GM21390 (cell line): ENCODE measurements around the gene EP400.

ENCODE experiments used
- ATAC-seq: cut with Tn5 transposase; IDR thresholded peaks from one replicate; pipeline ENCODE4 v1.9.1; 2021; ENCODE audit not compliant: unreplicated experiment

The EP400 gene

DNA sequence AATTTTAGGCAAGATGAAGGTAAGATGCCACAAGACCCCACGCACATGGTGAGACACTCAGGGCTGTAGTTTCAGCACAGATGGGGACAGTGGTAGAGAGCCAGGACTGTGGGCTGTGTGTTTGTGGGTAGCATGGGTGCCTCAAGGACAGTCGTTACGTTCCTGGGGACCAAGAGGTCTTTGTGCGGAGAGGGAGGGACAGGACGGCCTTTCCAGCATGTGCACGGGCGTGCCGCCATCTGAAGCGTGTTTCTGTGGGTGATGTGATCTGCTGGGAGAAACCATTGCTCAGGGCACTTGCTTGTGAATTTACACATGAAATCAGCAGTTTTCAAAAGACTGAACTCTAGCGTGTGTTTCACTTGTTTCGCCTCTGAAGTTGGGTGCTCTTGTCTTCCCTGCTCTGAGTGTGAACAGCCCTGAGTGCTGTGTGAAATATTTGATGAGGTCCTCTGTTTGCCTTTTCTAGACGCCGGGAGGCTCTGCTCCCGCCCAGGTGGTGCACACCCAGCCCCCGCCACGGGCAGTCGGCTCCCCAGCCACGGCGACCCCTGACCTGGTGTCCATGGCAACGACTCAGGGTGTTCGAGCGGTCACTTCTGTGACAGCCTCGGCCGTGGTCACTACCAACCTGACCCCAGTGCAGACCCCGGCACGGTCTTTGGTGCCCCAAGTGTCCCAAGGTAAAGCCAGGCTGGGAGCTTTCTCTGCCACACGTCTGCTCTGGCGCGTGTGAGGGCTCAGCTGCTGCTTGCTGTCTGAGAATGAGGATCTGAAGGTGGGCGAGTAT lies 112.1 kb downstream of the EP400 start:
- ATAC-seq = no peak

DNA sequence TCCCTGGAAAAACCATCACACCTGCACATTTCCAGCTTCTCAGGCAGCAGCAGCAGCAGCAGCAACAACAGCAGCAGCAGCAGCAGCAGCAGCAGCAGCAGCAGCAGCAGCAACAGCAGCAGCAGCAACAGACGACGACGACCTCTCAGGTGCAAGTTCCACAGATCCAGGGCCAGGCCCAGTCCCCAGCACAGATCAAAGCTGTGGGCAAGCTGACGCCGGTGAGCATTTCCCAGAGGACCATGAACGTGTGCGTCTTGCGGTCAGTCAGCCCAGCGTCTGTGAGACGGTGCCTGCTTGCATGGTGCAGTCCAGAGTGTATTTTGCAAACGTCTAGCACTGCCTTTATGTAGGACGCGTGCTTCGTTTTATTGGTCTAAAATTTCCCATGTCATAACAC lies 112.7 kb downstream of the EP400 start:
- ATAC-seq = no peak

DNA sequence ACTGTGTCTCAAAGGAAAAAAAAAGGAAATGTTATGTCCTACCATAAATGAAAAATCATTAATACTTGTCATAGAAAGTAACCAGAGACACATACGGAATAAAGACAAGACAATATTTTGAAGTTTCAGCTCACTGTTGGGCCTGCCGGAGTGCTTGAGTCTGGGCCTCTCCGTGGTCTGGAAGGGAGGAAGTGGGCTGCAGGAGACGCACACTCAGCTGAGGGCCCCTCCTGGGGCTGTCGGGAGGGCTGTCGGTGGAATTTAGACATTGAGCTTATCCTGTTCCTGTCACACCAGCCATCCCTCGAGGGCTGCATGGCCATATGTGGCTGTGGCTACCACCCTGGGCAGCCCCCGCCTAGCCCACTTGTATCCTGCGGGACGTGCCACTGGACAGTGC lies 113.7 kb downstream of the EP400 start:
- ATAC-seq = no peak

DNA sequence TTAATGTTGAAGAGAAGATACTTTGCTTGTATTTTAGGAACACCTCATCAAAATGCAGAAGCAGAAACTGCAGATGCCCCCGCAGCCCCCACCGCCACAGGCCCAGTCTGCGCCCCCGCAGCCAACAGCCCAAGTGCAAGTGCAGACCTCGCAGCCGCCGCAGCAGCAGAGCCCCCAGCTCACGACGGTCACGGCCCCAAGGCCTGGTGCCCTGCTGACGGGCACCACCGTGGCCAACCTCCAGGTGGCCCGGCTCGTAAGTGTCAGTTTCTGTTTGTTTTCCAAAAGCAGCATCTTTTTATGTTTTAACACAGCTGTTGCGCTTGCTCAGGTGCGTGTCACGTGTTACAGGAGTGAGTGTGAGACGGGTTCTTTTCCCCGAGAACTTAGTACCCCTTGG lies 114.9 kb downstream of the EP400 start:
- no peak for ATAC-seq

DNA sequence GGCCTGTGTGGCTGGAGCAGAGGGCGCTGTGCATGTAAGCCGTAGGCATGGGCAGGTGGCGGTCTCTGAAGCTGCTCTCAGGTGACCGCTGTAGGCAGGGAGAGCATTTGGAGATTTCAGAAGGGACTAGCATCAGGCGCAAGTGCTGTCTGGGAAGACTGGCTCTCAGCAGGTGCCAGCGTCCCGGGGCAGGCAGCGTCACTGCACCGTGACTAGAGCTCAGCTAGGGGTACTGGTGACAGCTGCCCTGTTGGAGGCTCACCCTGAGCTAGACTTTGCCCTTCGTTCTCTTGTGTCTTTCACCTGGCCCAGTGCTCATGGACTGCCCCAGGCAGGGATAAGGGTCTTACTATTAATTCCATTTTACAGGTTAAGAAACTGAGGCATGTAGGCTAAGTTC lies 115.5 kb downstream of the EP400 start:
- ATAC-seq = no peak

DNA sequence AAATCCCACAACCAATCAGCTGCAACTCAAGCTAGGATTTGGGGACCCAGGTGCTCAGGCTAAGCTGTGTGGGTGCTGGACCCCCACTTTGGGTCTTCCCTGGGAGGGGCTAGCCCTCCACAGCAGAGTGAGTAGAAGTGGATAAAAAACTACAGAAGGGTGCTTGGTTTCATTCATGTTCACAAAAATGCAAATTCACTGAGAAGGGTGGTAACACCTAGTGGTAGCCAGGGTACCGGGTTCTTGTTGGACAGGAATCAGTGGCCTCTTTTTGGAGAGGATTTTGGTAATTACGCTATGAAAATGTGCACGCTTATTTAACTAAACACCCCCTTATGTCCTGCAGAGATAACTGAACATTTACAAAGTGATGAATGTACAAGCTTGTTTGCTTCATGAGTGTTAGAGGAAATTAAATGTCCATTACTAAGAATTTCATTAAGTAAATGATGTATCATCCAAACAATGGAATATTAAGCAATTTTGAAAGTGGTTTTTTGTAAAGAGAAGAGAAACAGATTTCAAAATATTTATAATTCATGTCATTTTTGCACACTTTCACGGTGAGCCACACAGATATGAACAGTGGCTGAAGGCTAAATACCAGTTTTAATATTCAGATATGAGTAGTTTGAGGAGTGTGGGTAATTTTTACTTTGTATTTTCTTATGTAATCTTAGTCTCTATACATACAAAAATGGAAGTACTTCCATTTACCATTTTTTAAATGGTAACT lies 116.0 kb downstream of the EP400 start:
- ATAC-seq = no peak

DNA sequence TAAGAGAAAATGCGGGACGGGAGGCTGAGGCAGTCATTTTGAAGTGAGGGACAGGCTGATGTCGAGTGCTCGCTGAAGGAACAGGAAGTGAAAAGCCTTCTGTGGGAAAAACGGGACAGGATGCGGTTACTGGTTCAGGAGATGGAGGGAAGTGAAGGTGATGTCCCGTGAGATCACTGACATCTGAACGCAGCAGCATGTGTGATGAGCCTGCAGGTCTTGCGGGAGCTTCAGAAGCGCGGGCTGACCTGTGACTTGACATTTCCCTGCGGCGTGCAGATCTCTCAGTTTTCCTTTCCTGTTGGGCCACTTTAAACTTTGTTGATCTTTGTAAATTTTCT lies 116.6 kb downstream of the EP400 start:
- peak; percentile 41 for ATAC-seq

DNA sequence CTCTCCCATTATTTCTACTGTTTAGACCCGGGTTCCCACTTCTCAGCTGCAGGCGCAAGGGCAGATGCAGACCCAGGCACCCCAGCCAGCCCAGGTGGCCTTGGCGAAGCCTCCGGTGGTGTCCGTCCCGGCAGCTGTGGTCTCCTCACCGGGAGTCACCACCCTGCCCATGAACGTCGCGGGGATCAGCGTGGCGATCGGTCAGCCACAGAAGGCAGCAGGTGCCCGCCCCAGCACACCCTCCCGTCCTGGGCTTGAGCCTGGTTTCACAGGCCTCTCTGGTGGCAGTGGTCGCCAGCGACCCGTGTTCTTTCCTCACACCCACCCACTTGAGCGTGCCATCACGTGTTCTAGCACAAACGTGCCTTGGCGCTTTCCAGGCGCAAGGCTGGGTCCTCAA lies 117.0 kb downstream of the EP400 start:
- ATAC-seq = no peak

DNA sequence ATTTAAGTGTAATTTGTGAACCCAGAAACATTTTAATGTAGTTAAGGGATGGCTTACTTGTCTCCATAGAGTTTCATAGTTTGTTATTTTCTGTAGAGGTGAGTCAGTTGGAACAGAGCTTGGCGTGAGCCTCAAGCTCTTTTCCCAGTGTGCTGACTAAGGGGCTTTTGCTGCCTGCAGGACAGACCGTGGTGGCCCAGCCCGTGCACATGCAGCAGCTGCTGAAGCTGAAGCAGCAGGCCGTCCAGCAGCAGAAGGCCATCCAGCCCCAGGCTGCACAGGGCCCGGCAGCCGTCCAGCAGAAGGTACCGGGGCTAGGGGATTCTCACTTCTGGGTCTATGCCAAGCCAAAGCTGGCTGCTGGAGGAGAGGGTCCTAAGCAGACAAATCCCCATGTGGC lies 117.4 kb downstream of the EP400 start:
- no peak for ATAC-seq

DNA sequence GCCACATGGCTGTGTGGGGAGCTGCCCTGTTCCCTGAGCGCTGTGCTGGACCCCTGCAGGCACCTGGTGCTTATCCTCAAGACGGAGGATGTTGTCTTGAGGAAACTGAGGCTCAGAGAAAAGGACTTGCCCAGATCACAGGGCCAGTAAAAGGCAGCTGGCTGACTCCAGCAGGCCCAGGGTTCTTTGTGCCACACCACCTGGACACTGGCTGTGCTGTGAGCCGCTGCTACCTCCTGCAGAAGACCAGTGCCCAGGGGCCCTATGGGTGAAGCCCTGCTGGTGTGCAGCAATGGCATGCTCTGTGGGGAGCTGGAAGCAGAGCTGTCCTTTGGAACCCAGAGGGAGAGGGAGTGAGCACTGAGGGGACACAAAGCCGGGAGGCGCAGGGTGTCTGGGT lies 118.5 kb downstream of the EP400 start:
- ATAC-seq = no peak

DNA sequence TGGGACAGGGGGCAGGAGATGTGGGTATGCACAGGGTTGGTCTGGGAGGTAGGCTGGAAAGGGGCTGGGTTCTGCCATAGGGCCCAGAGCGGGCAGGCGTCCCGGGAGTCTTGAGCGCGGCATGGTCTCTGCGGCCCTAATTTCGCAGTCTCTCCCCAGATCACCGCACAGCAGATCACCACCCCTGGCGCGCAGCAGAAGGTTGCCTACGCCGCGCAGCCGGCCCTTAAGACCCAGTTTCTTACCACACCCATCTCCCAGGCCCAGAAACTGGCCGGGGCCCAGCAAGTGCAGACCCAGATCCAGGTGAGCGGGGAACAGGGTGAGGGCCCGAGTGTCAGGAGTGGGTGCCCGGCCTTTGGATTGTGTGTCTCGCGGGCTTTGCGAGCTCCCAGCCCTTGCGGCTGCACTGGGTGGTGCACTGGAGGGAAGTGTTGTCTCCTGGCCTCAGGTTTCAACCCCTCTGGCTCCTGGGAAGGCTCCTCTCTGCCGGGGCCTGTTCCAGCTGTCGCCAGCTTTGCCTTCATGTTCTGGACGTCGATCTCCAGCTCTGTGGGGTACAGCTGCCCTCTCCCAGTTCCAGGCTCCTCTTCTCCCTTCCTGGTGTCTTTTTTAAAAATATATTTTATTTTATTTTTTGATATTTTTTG lies 119.7 kb downstream of the EP400 start:
- ATAC-seq = no peak

DNA sequence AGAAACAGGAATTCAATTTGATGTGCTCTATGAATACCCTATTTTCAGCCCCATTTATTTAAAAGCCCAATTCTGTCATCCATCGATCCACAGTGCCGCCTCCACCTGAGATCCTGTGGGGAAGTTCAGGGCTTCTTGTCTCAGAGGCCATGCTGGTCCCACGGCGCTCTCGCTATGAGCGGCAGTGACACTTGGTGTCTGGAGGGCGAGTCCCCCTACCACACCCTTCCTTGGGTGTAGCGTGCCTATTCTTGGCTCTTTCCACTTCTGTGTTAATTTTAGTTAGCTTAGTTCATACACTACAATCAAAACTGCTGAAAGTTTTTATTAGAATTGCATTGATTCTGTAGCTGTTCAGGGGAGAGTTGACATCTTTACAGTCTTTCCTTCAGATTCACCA lies 120.6 kb downstream of the EP400 start:
- ATAC-seq = no peak

DNA sequence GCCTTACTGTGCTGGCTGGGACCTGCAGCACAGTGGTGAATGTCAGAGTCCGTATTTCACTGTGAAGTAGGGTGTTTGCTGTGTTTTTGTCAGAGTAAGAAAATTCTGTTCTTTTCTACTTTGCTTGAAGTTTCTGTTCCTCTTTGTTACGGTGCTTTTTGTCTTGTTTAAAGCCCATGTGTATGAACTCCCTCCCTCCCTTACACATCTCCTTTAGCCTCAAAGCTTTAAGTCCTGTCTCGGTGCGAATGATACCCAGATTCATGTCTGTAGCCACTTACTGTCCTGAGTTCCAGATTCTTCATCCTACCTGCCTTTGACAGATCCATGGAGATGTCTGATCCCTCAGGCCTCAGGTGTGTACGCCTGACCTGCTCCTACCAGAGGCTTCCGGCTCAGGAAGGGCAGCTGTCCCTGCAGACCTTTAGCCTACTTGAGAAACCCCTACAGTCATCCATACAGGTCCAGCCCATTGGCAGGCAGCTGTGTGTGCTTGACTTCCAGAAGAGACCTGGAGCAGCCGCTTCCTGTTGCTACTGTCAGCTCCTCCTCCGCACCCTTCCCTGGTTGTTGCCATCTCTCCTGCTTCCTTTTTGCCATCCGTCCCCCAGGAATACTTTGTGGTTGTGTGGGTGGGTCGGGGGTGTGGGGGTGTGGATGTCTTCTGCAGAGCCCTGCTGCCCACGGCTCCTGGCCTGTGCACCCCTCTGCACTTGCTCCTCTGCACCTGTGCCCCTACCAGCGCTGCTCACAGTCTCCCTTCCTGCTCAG lies 121.5 kb downstream of the EP400 start:
- peak; percentile 78 for ATAC-seq

DNA sequence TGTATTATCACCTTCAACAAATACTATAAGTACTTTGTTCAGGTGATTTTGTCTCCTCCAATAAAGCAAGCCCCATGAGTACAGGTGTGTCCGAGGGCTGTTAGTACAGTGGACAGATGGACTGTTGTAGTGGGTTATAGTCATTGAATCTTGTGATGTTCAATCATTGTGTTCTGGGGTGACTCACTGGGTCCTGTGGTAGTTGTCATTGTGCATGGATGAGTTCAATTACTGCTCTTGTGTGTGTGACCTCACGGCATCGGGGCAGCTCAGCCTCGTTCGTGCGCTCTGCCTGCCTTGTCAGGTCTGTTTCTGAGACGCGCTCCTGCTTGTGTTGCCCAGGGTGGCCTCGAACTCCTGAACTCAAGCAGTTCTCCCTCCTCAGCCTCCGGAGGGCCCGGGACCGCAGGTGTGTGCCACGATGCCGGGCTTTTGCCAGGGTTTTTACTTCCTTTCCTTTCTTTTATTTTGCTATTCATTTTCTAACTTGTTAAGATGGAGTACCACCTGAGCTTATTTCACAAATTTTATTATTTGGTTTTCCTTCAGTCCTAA lies 122.2 kb downstream of the EP400 start:
- no peak for ATAC-seq

DNA sequence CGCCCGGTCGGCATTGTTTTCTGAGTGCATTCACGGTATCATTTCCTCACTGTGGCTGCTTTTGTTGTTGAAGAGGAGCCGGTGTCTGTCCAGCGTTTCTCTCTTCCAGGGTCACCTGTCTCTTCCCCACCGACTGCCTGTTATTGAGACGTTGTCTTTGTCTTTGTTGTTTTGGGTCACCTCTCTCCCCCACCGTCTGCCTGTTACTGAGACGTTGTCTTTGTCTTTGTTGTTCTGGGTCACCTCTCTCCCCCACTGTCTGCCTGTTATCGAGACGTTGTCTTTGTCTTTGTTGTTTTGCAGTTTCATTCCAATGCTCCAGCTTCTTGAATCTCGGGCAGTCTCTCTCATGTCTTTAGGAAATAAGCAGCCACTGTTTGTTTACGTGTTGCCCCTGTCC lies 124.5 kb downstream of the EP400 start:
- ATAC-seq = no peak

DNA sequence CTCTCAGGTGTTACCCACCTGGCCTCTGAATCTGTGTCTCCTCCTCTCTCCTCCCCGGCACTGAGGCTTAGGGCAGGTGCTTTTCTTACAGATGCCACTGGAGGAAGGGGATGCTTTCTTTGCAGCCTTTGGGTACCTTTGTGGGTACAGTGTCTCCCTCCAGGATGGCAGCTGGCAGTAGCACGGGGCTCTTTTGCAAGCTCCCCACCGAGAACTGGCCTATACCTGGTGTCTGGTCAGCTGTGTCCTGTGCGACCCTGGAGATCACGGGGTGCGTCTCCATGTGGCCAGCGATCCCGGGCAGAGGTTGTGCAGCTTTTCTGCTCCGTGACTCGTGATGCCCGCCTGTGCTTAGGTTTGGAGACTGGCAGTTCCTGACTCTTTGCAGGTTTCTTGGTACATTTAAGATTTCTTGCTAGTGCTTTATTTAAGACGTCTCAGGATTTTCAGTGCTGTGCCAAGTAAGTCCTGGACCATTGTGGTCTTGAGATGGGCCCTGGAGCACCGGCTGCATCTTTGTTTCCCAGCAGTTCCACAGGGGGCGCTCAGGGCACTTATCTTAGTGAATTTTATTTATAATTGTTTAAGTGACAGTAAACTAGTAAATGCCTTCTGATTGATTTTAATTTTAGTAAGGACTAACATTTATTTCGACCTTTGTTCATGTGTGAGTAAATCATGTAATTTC lies 125.4 kb downstream of the EP400 start:
- ATAC-seq = no peak

DNA sequence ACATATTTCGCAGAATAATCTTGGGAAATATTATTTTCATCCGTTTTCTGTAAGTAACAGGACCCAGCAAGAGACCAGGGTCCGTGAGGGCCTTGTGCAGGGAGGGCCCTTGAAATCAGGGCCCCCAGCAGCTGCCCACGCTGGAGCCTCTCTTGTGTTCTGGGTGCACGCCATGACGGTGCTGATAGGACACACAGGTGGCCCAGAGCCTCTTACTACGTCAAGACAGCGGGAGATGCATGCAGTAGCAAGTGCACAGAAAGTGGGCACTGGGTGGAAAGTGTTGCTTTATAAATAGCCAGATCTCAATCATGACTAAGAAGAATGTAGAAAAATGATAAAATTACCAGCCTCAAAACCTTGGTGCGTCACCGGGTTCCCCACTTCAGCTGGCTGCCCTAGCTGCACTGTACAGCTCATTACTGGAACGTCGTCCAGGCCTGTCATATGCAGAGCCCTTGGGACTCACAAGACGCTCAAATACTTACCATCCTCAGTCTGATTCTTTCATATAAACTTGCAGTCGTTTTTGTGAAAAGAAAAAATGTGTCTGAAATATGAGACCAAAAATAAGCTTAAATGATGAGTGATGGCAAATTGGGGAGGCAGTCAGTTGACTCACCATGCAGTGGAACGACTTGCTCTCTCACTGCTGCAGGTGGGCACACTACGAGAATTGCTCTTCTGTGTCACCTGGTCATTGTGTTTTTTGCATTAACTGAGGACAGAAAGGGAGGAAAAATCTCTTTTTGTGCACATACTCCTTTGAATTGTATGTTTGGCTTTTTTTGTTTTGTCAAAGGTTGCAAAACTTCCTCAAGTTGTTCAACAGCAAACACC lies 126.2 kb downstream of the EP400 start:
- ATAC-seq = no peak

DNA sequence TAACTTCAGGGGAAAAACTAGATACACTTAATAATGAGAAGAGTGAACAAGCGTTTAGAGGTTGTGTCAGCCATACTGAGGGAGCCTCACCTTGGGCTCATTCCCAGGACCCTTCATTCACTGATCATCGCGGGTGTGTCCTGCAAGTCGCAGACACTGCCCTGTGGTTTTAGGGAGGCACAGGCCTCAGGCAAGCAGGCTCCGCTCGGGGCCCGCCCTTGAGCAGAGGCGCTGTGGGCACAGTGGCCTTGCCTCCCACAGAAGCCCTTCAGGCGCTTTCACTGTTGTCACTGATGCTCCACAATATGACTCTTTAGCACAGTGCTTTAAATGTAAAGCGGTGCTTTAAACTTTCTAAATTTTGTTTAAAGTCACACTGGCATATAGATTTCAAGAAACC lies 127.0 kb downstream of the EP400 start:
- no peak for ATAC-seq

DNA sequence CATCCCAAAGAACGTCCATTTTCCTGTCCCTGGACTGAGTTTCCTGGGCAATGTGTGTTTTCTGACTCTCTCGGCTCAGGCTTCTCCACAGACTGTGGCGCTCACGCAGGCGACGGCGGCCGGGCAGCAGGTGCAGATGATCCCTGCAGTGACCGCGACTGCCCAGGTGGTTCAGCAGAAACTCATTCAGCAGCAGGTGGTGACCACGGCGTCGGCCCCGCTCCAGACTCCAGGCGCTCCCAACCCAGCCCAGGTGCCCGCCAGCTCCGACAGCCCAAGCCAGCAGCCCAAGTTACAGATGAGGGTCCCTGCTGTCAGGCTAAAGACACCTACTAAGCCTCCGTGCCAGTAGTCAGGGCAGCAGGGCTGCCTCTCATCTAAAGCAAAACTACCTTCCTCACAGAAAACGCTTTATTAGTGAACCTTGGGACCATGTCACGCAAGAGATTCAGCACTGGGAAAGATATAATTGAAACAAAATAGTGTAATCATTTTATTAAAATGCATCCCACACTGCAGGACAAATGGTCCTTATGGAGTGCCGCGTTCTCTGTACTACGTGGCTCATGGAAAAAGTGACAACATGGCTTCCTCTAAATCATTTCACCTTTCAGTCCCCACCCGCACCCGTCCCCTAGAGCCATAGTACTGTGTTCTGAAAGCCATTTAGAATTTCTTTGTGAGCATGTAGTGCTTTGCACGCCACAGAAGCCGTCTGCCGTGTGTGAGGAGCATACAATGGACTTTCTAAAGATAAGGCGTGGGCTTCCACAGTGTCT lies 127.8 kb downstream of the EP400 start:
- ATAC-seq = no peak
